HepG2 (cell line): Measurements from ENCODE around the gene TADA2B. TPM values are rescaled to one million over a fixed set of nuclear protein-coding genes. Genes with fewer than 3 reads are reported as not detected.

Experiments used
- ATAC-seq: fragments of 200-7000 bp; cut with Tn5 transposase; 3 replicates; pipeline ENCODE4 v1.9.1; 2020; ENCODE audit warnings: mild to moderate bottlenecking, moderate library complexity
- BruUV-seq: library from RNA; stranded (reverse); fragments of 400-500 nt; replicated peaks from 2 replicates; lab custom pipeline; 2021; lab: Mats Ljungman, UMichigan
- CTCF ChIA-PET: fragments of 300-600 bp; formaldehyde crosslinking; extraction: SDS; loops from one replicate; lab custom pipeline; 2021; ENCODE audit warnings: low total read pairs, inconsistent platforms, low intra/inter-chr PET ratio; lab: Yijun Ruan, JAX
- POLR2A ChIA-PET: fragments of 350-600 bp; sonication (Branson Sonifier 250); formaldehyde crosslinking; loops from one replicate; lab custom pipeline; 2020; ENCODE audit warnings: antibody characterized with exemption, inconsistent platforms; lab: Yijun Ruan, JAX
- DNase-seq: peaks from one replicate; pipeline ENCODE4 v3.0.0-alpha.2; 2015; ENCODE audit warnings: low spot score
- FAIRE-seq: peaks from 3 replicates; lab custom pipeline; 2011; peaks lifted over from hg19 to GRCh38; lab: Jason Lieb, UNC
- H2AFZ ChIP-seq: one replicate; pipeline ENCODE4 v1.6.1; 2011; ENCODE audit warnings: low read length, inconsistent platforms
- H3K27ac ChIP-seq: fragments of 300-600 bp; 3 replicates; pipeline ENCODE4 v1.8.0; 2011; ENCODE audit warnings: mixed run types, mild to moderate bottlenecking, mixed read lengths, low read length, inconsistent platforms; ENCODE audit not compliant: insufficient read depth; ENCODE audit errors: extremely low read length
- H3K27me3 ChIP-seq, 2 experiments: fragments of 200-600 bp in 1 of 2; 2 replicates in 1 of 2; 3 replicates in 1 of 2; pipeline versions ENCODE4 v1.6.0 to v1.8.0; 2011; ENCODE audit warnings: low read length in 2 of 2, mild to moderate bottlenecking in 2 of 2, moderate library complexity in 2 of 2, inconsistent platforms in 1 of 2; ENCODE audit not compliant: insufficient read depth in 2 of 2, control insufficient read depth in 1 of 2
- H3K36me3 ChIP-seq, 2 experiments: fragments of 200-600 bp in 1 of 2; replicated peaks in 1 of 2; 2 replicates in 1 of 2; 3 replicates in 1 of 2; pipeline versions ENCODE4 v1.5.1 to v1.8.0; 2011; ENCODE audit warnings: low read length in 2 of 2, inconsistent platforms in 1 of 2; ENCODE audit not compliant: insufficient read depth in 2 of 2, control insufficient read depth in 1 of 2
- H3K4me1 ChIP-seq: 2 replicates; pipeline ENCODE4 v1.5.1; 2012; ENCODE audit warnings: low read length, inconsistent platforms; ENCODE audit not compliant: insufficient read depth
- H3K4me2 ChIP-seq: 2 replicates; pipeline ENCODE4 v1.6.0; 2011; ENCODE audit warnings: low read depth, low read length, inconsistent platforms
- H3K4me3 ChIP-seq, 3 experiments: fragments of 200-600 bp in 1 of 3; sonication (generic), shearing (Covaris generic) in 1 of 3; replicated peaks in 1 of 3; 2 replicates each; pipeline ENCODE4 v1.5.1; 2011 to 2016; ENCODE audit warnings: low read length in 3 of 3, inconsistent platforms in 2 of 3, low read depth in 2 of 3, mild to moderate bottlenecking in 2 of 3, control low read depth in 1 of 3, mixed read lengths in 1 of 3; ENCODE audit not compliant: insufficient read depth in 1 of 3
- H3K79me2 ChIP-seq: one replicate; pipeline ENCODE4 v1.6.1; 2011; ENCODE audit warnings: low read length, inconsistent platforms; ENCODE audit not compliant: insufficient read depth
- H3K9ac ChIP-seq: 2 replicates; pipeline ENCODE4 v1.6.0; 2011; ENCODE audit warnings: mild to moderate bottlenecking, low read depth, low read length, inconsistent platforms; ENCODE audit not compliant: insufficient read depth
- H3K9me3 ChIP-seq: 2 replicates; pipeline ENCODE4 v1.5.1; 2012; ENCODE audit warnings: mild to moderate bottlenecking, low read length
- H4K20me1 ChIP-seq: 2 replicates; pipeline ENCODE4 v1.6.0; 2011; ENCODE audit warnings: inconsistent platforms, mild to moderate bottlenecking, low read length, moderate library complexity; ENCODE audit not compliant: insufficient read depth
- ATF7 ChIP-seq, 2 experiments: fragments of 450-650 bp in 1 of 2; sonication (generic) in 1 of 2; formaldehyde crosslinking in 1 of 2; IDR thresholded peaks; 2 replicates each; pipeline versions ENCODE4 v1.4.0 to v1.6.1; 2016 to 2020; ENCODE audit warnings: antibody characterized with exemption in 1 of 2, mild to moderate bottlenecking in 1 of 2, missing genetic modification reagents in 1 of 2
- CAMTA2 ChIP-seq: sonication (generic); formaldehyde crosslinking; IDR thresholded peaks from 2 replicates; pipeline ENCODE4 v1.4.0; 2020; ENCODE audit warnings: mild to moderate bottlenecking, missing genetic modification reagents, borderline replicate concordance
- CC2D1A ChIP-seq: sonication (generic); formaldehyde crosslinking; IDR thresholded peaks from 2 replicates; pipeline ENCODE4 v1.8.1; 2023; ENCODE audit warnings: mild to moderate bottlenecking, missing genetic modification reagents
- ELF1 ChIP-seq: sonication (generic); formaldehyde crosslinking; IDR thresholded peaks from 2 replicates; pipeline ENCODE4 v1.4.0; 2020; ENCODE audit warnings: missing genetic modification reagents
- HNRNPUL1 ChIP-seq: fragments of 200-400 bp; formaldehyde crosslinking; IDR thresholded peaks from 2 replicates; pipeline ENCODE4 v1.6.1; 2017; ENCODE audit warnings: low read depth, mild to moderate bottlenecking, low read length, moderate library complexity
- NR2F1 ChIP-seq, 2 experiments: fragments of 450-650 bp in 1 of 2; formaldehyde crosslinking in 1 of 2; IDR thresholded peaks; 2 replicates each; pipeline versions ENCODE4 v1.5.0 to v1.6.1; 2016 to 2020; ENCODE audit warnings: mild to moderate bottlenecking in 1 of 2, missing compliant biosample characterization in 1 of 2, missing genetic modification reagents in 1 of 2, moderate library complexity in 1 of 2
- RFX1 ChIP-seq: fragments of 450-650 bp; IDR thresholded peaks from 2 replicates; pipeline ENCODE4 v1.6.1; 2017
- SMYD3 ChIP-seq: sonication (generic); formaldehyde crosslinking; IDR thresholded peaks from 2 replicates; pipeline ENCODE4 v1.8.1; 2023; ENCODE audit warnings: mild to moderate bottlenecking, missing genetic modification reagents
- SP2 ChIP-seq: sonication (generic); formaldehyde crosslinking; IDR thresholded peaks from 2 replicates; pipeline ENCODE4 v1.5.1; 2020; ENCODE audit warnings: mild to moderate bottlenecking, missing genetic modification reagents
- TEF ChIP-seq: sonication (generic); formaldehyde crosslinking; IDR thresholded peaks from 2 replicates; pipeline ENCODE4 v1.5.0; 2020; ENCODE audit warnings: missing genetic modification reagents
- TFDP2 ChIP-seq: sonication (generic); formaldehyde crosslinking; IDR thresholded peaks from 2 replicates; pipeline ENCODE4 v1.4.0; 2020; ENCODE audit warnings: missing genetic modification reagents
- ZBTB1 ChIP-seq: sonication (generic); formaldehyde crosslinking; IDR thresholded peaks from 2 replicates; pipeline ENCODE4 v1.4.0; 2020; ENCODE audit warnings: missing genetic modification reagents, borderline replicate concordance
- ZBTB21 ChIP-seq: sonication (generic); formaldehyde crosslinking; IDR thresholded peaks from 2 replicates; pipeline ENCODE4 v1.4.0; 2020; ENCODE audit warnings: missing genetic modification reagents
- ZBTB4 ChIP-seq: sonication (generic); formaldehyde crosslinking; IDR thresholded peaks from 2 replicates; pipeline ENCODE4 v1.4.0; 2020; ENCODE audit warnings: missing genetic modification reagents, mild to moderate bottlenecking, borderline replicate concordance
- ZNF20 ChIP-seq: sonication (generic); formaldehyde crosslinking; IDR thresholded peaks from 2 replicates; pipeline ENCODE4 v1.4.0; 2020; ENCODE audit warnings: mild to moderate bottlenecking, moderate library complexity, missing genetic modification reagents
- ZNF562 ChIP-seq: sonication (generic); formaldehyde crosslinking; IDR thresholded peaks from 2 replicates; pipeline ENCODE4 v1.8.0; 2022; ENCODE audit warnings: missing genetic modification reagents, borderline replicate concordance
- ZNF570 ChIP-seq: sonication (generic); formaldehyde crosslinking; IDR thresholded peaks from 2 replicates; pipeline ENCODE4 v1.4.0; 2020; ENCODE audit warnings: mild to moderate bottlenecking, missing genetic modification reagents, borderline replicate concordance
- ZNF710 ChIP-seq: sonication (generic); formaldehyde crosslinking; IDR thresholded peaks from 2 replicates; pipeline ENCODE4 v1.5.0; 2020; ENCODE audit warnings: mild to moderate bottlenecking, missing genetic modification reagents, borderline replicate concordance
- ZNF724P ChIP-seq: sonication (generic); formaldehyde crosslinking; IDR thresholded peaks from 2 replicates; pipeline ENCODE4 v1.8.0; 2022; ENCODE audit warnings: missing genetic modification reagents, borderline replicate concordance
- WGBS: methylation state at CpG from one replicate; pipeline ENCODE4 v1.1.6; 2017; ENCODE audit warnings: low lambda C conversion rate; 5-methylcytosine and 5-hydroxymethylcytosine counted together
- in situ Hi-C: cut with HindIII; loops from 2 replicates; pipeline ENCODE4 v1.10.0; 2017; ENCODE audit warnings: low pct_unique_long_range_greater_than_20kb; ENCODE audit not compliant: extremely low pct_ligation_motif_present
- intact Hi-C: fragments of 100-400 bp; cut with micrococcal nuclease; formaldehyde crosslinking; loops from one replicate; pipeline ENCODE4 v1.10.0; 2022; ENCODE audit not compliant: unreplicated experiment
- polyA plus RNA-seq, 8 experiments: library from polyadenylated mRNA; depleted of rRNA in 3 of 8; stranded (reverse) in 7 of 8; unstranded in 1 of 8; fragments of >200 nt; fragmentation: Illumina TruSeq in 4 of 8; extraction: Trizol in 4 of 8; gene quantifications; 2 replicates each; pipeline versions ENCODE4 v1.2.1 to v1.2.3, GENCODE V29; 2011 to 2016; ENCODE audit warnings: low read depth in 4 of 8, missing spikeins in 1 of 8, mixed read lengths in 1 of 8; ENCODE audit not compliant: insufficient read depth in 1 of 8
- total RNA-seq, 5 experiments: library from RNA; depleted of rRNA; stranded (reverse); fragments of >200 nt; fragmentation: Illumina TruSeq; extraction: Trizol; gene quantifications; 2 replicates each; pipeline ENCODE4 v1.2.3, GENCODE V29; 2016; ENCODE audit warnings: low read depth in 1 of 5

The TADA2B gene
- total and polyA plus RNA-seq, 2 of the 13 experiments (the other 11 are each of a cell fraction or from before 2014, with no cell fraction given) = 4.6 to 8.9 TPM

- ChIA-PET POLR2A (no interaction called here), CTCF (no interaction called here)
- BruUV-seq = no TSS peak
Observed at GRCh38 chr4:7026107-7026506, 17.1 kb upstream of the TADA2B start.

More at GRCh38 chr4:7026107-7026506, 17.1 kb upstream of the TADA2B start:
- Histone ChIP-seq H4K20me1 (no peaks in the 10 kb centered on the region), H3K27ac (no peak overlapping the region), H3K9ac (no peak overlapping the region)
- WGBS = 96% methylated on average over 9 of the region's 9 CpGs
- intact Hi-C loops = no loop called here
- TF ChIP-seq ZNF710 (CRISPR knock-in tag) = no peak
- TF ChIP-seq NR2F1 (CRISPR knock-in tag; IDR thresholded peaks at IDR 0.05) = no peak
- no peak for TF ChIP-seq ZNF20 (CRISPR knock-in tag)
- TF ChIP-seq SP2 (CRISPR knock-in tag) = no peak
- TF ChIP-seq ELF1 (CRISPR knock-in tag) = no peak
- no peak for TF ChIP-seq TEF (CRISPR knock-in tag)
- no peak for TF ChIP-seq CAMTA2
- no peak for TF ChIP-seq TFDP2
- TF ChIP-seq ZNF570 (CRISPR knock-in tag) = no peak
- TF ChIP-seq CC2D1A (CRISPR knock-in tag) = no peak
- no peak for TF ChIP-seq ZNF562
- no peak for TF ChIP-seq ZBTB1 (CRISPR knock-in tag)
- TF ChIP-seq ATF7 (IDR thresholded peaks at IDR 0.05) = no peak
- TF ChIP-seq ATF7 (CRISPR knock-in tag; IDR thresholded peaks at IDR 0.05) = no peak
- TF ChIP-seq RFX1 = no peak
- TF ChIP-seq ZNF724P (CRISPR knock-in tag) = no peak
- TF ChIP-seq ZBTB21 (CRISPR knock-in tag) = no peak
- no peak for TF ChIP-seq ZBTB4 (CRISPR knock-in tag)
- TF ChIP-seq HNRNPUL1 = no peak
- TF ChIP-seq SMYD3 = no peak
- TF ChIP-seq, all 625 proteins: peak for 0
- Histone ChIP-seq H3K4me1 (peaks cover 27% of the 10 kb centered on the region), H3K79me2 (no peaks in the 10 kb centered on the region), H3K36me3 (peaks cover 29 to 69% of the 10 kb centered on the region in 2 experiments), H3K9me3 (no peaks in the 10 kb centered on the region), H3K4me3 (no peak overlapping the region), H2AFZ (no peak overlapping the region), H3K4me2 (no peak overlapping the region), H3K27me3 (no peaks in the 10 kb centered on the region)
- no peak for FAIRE-seq
- in situ Hi-C loops = no loop called here
- no peak for DNase-seq
- ATAC-seq = no peak
